RWPE1 (cell line): ENCODE data around the gene ISX.

Source experiments
- CTCF ChIA-PET: fragments of 350-600 bp; sonication (Branson Sonifier 250); formaldehyde crosslinking; extraction: SDS; loops from one replicate; lab custom pipeline; 2021; lab: Yijun Ruan, JAX
- POLR2A ChIA-PET: fragments of 400-600 bp; formaldehyde crosslinking; extraction: SDS; loops from one replicate; lab custom pipeline; 2020; ENCODE audit warnings: antibody characterized with exemption; ENCODE audit not compliant: low non-redundant PET; lab: Yijun Ruan, JAX
- DNase-seq: peaks from one replicate; pipeline ENCODE4 v3.0.0; 2012; ENCODE audit warnings: low spot score
- H3K27ac ChIP-seq: fragments of 450-650 bp; 2 replicates; pipeline ENCODE4 v1.5.1; 2017
- CTCF ChIP-seq: fragments of 450-650 bp; conservative IDR thresholded peaks from 2 replicates; pipeline ENCODE4 v1.5.1; 2017; ENCODE audit warnings: low read depth, mild to moderate bottlenecking

The ISX gene

GRCh38 chr22:35089139-35089538, 23.2 kb downstream of the ISX start:
- no peak overlapping the region for H3K27ac ChIP-seq
- CTCF ChIA-PET = interaction anchor here (0.9 kb wide), 1 partner anchor 13 kb away, joined by 3 read pairs; no protein-coding TSS in a partner anchor
- POLR2A ChIA-PET = no interaction called here
- TF ChIP-seq CTCF = no peak
- DNase-seq = no peak

GRCh38 chr22:35092406-35092805, 26.4 kb downstream of the ISX start:
- POLR2A ChIA-PET = no interaction called here
- CTCF ChIA-PET = no interaction called here
- DNase-seq = no peak
- no peak overlapping the region for H3K27ac ChIP-seq
- no peak for TF ChIP-seq CTCF

- DNase-seq = no peak
- TF ChIP-seq CTCF = no peak
- POLR2A ChIA-PET = no interaction called here
- no peak overlapping the region for H3K27ac ChIP-seq
- CTCF ChIA-PET = no interaction called here
Measured at GRCh38 chr22:35098921-35099320, 33.0 kb downstream of the ISX start.

GRCh38 chr22:35099883-35100282, 33.9 kb downstream of the ISX start:
- no peak for DNase-seq
- TF ChIP-seq CTCF = no peak
- ChIA-PET POLR2A (no interaction called here), CTCF (no interaction called here)
- no peak overlapping the region for H3K27ac ChIP-seq

GRCh38 chr22:35102663-35103062, 36.7 kb downstream of the ISX start:
- ChIA-PET POLR2A (no interaction called here), CTCF (interaction anchor here (0.9 kb wide), 1 partner anchor 14 kb away, joined by 3 read pairs; no protein-coding TSS in a partner anchor)
- DNase-seq = peak; percentile 13

GRCh38 chr22:35103761-35104160, 37.8 kb downstream of the ISX start:
- ChIA-PET CTCF (no interaction called here), POLR2A (no interaction called here)
- DNase-seq = no peak
- TF ChIP-seq CTCF = no peak
- H3K27ac ChIP-seq = no peak overlapping the region

More at GRCh38 chr22:35102663-35103062, 36.7 kb downstream of the ISX start:
- no peak overlapping the region for H3K27ac ChIP-seq
- no peak for TF ChIP-seq CTCF
